ENCODE data around the gene SERPINB5.

GRCh38 chr18:63457977-63458376 lies 18.8 kb upstream of the SERPINB5 start:
- no peak for TF ChIP-seq CTCF (IDR thresholded peaks at IDR 0.05 in 4 of 5, conservative IDR thresholded peaks at IDR 0.05 in 1 of 5)
- no peak for TF ChIP-seq POLR2A (IDR thresholded peaks at IDR 0.05)
